HK-2 (cell line): ENCODE data around the gene DNAJC21.
A peak's percentile ranks its signal among the peaks of the same experiment; 100 is the strongest.
"Not testable (repeated sequence)": the region's sequence is repeated elsewhere in the genome, so short reads cannot be mapped to it uniquely, and the experiment has no call there.

Experiments used
- DNase-seq: peaks from one replicate; pipeline ENCODE4 v3.0.0-alpha.2; 2018; ENCODE audit not compliant: unreplicated experiment

Gene DNAJC21

DNA sequence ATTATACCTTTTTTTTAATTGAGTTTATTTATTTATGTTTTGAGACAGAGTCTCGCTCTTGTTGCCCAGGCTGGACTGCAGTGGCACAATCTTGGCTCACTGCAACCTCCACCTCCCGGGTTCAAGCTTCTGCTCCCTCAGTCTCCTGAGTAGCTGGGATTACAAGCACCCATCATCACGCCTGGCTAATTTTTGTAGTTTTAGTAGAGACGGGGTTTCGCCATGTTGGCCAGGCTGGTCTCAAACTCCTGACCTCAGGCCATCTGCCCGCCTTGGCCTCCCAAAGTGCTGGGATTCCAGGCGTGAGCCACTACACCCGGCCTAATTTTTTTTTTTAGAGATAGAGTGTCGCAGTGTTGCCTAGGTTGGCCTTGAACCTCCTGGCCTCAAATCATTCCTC is 6.1 kb upstream of the DNAJC21 start:
- DNase-seq, result not testable (repeated sequence)

DNA sequence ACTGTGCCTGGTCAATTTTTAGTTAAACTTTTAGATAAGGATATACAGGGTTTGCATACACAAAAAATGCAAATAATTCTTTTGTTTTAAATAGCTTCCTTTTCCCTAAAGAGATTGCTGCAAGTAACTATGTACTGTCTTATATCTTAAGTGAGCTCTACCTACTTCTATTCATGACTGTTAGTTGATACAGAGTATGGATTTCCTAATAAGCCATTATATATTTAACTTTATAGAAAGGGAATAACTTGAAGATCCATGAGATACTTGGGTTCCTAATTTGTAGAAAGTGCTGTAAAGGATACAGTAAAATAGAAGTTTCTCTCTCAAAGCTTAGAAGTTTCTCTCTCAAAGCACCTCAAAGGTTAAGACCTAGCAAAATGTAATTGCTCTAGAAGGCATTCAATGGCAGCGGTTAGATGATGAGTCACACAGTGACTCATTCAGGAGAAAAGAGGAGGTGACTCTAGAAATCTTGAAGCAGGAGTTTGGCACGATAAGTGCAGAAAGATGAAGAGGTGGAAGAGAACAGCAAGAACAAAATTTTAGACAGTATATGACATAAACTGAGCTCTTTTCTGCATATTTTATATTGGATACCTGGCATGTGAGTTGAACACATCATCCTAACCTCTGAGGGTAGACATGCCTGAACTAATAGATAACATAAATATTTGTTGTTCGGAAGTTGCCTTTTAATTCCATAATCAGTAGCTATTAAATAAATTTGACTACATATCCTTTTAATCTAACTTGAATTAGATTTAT is 5.5 kb upstream of the DNAJC21 start:
- no peak for DNase-seq

GRCh38 chr5:34924462-34924765 is 4.9 kb upstream of the DNAJC21 start:
- no peak for DNase-seq

GRCh38 chr5:34926318-34926888 is 3.0 kb upstream of the DNAJC21 start:
- no peak for DNase-seq

DNA sequence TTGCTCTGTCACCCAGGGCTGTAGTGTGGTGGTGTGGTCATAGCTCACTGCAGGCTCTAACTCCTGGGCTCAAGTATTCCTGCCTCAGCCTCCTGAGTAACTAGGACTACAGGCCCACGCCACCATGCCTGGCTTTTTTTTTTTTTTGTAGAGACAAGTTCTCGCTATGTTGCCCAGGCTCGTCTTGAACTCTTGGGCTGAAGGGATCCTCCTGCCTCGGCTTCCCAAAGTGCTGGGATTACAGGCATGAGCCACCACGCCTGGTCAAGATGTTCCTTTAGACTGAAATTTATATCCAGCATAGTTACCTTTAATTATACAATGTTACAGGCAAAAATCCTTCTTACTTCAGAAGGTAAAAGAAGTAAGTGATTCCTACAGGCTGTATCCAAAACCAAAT is 1.6 kb upstream of the DNAJC21 start:
- DNase-seq, result no peak

- no peak for DNase-seq
Observed at GRCh38 chr5:34928267-34928666, 1.1 kb upstream of the DNAJC21 start.

DNA sequence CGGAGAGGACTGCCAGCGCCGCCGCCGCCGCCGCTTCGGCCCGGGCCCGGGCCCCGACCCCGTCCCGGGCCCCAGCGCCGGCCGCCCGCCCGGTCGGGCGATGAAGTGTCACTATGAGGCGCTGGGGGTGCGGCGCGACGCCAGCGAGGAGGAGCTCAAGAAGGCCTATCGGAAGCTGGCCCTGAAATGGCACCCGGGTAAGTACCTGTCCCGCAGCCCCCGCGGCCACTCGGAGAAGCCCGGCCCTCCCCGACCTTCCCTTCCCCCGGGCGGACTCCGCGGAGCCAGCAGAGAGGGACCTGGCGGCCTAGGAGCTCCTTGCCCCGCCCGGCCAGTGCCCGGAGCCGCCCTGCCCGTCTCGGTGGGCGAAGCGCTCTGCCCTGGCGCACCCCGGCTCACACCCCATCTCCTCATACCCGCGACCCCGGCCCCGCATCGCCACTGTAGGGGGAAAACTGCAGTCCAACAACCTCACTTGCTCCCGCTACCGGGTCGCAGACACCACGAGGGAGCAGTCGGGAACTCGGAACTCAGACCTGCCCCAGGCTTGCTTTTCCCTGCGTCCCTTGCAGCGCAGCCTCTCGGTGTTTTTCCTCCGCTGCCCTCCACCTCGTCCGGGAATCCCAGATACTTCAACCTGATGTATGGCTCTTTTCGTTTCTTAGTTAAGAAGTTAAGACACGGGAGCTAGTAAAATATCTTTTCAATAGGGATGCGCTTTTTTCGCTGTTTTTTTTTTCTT is 532 bp downstream of the DNAJC21 start:
- peak; percentile 87 for DNase-seq

DNA sequence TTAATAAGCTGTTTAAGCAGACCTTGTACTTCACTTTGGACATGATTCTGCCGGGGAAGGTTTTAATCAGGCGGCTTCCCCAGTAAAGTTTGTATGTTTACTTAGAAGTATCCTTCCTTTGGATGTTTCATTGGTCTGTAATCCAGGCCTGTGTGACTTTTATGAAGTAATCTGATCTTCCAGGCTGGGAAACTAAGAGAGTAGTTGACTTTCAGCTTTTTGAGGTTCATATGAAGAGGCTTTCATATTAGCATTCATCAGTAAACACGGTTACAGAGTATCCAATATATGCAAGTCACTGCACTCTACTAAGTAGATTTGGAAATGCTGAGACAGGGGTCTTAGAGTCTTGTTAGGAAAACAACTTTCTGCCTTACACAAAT is 1.1 kb downstream of the DNAJC21 start:
- no peak for DNase-seq

DNA sequence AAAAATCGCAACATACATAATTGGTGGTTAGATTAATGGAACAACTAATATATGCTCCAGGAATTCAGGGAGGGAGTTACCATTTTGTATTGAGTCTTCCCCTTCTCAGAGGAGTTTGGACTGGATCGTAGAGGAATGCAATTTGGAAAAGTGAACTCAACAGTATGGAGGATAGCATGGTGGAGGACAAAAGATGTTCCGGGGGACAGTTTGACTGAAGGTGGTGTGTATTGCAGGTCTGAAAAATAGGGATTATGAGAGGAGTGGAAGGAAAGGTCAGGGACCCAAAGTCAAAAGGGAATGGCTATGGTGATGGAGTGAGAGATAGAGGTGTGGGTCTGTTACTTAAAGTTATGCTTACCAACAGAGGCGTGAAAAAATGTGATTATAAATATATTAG is 1.5 kb downstream of the DNAJC21 start:
- DNase-seq, result no peak

DNA sequence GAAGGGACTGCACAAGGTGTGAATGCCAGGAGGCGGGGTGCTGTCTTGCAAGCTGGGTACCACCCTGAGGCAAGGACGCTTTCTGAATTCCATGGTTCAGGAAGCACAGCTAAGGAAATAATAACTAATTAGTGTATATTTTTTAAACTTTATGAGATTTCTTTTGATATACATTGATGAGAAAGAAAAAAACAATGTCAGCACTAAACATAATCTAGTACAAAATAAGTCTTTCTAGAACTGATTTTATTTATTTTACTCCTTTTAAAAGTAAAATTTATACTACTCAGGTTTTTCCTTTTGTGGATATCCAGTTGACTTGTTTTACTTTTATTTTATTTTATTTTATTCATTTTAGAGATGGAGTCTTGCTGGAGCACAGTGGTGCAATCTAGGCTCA is 3.6 kb downstream of the DNAJC21 start:
- no peak for DNase-seq

- no peak for DNase-seq
Observed at GRCh38 chr5:34941936-34942335, 12.6 kb downstream of the DNAJC21 start.

- DNase-seq, result no peak
Observed at GRCh38 chr5:34944044-34944443, 14.7 kb downstream of the DNAJC21 start.

DNA sequence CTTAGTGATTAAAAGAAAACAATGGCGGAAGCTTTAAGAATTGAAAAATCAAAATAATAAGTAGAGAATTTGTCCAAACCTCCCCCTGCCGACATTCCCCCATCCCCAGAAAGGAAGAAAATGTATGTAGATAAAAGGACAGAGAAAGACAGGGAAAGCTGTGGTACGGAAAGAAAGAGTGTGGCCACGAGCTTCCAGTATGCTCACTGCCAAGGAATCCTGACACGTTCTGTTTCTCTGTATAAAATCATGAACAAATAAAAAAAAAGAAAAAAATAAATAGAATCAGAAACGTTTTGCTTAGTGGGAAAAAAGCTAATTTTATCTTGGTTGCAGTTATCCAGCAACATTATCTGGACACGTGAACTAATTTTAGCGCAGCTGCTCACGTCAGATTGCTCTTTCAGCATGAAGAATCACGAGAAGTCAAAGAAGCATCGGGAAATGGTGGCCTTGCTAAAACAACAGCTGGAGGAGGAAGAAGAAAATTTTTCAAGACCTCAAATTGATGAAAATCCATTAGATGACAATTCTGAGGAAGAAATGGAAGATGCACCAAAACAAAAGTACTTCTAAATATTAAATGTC is 15.2 kb downstream of the DNAJC21 start:
- DNase-seq, result no peak

DNA sequence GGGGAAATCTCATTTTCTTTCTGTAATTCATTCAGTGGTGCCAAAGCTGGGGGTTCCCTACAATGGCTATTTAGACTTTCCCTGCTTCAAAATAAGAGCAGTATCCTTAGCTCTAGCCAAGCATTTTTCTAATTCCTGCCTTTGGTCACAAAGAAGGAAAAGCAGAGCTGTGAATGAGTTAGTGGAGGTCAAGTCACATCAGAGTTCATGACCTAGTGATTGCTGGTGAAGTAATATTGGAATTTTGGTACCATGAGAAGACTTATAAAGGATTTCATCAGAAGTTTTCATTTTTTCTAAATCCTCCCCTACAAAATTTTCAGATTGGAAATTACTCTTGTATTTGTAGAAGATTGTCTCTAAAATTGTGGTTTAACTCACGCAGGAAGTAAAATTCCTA is 28.0 kb downstream of the DNAJC21 start:
- no peak for DNase-seq

GRCh38 chr5:34957857-34958690 is 28.7 kb downstream of the DNAJC21 start:
- DNase-seq, result no peak

DNA sequence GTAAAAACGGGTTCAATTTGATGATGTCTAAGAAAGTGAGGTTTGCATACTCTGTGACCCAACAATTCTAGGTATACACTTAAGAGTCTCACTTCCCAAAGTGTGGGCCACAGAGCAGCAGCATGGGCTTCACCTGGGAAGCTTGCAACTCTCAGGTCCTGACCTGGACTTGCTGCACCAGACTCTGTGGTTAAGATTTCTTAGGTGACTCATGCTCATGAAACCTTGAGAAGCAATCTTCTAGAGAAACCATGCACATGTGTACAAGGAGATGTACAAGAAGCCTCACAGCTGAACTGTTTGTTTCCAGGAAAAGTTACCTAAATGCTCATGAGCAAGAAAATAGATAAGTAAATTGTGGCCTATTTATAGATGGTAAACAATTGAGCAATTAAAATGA is 30.0 kb downstream of the DNAJC21 start:
- DNase-seq, result peak; percentile 7

- no peak for DNase-seq
Observed at GRCh38 chr5:34967540-34967939, 38.2 kb downstream of the DNAJC21 start.

DNA sequence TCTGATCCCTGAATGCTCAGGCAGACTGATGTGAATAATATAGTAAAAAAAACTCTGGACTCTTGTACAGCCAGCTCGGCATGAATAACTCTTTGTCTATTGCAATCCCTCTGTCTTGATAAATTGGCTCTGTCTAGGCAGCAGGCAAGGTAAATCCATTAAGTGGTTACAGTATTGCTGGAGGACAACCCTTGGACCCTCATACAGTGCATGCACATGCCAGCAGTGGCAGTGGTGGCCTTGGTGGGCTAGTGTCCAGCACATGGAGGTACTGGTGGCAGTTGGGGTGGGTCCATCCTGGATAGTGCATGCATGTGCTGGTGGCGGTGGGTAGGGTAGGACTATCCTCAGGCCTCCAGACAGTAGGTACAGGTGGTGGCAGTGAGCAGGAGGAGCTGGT is 38.9 kb downstream of the DNAJC21 start:
- DNase-seq, result no peak

GRCh38 chr5:34970552-34970951 is 41.2 kb downstream of the DNAJC21 start:
- no peak for DNase-seq

- not testable (repeated sequence) for DNase-seq
Observed at GRCh38 chr5:34971655-34972054, 42.3 kb downstream of the DNAJC21 start.

DNA sequence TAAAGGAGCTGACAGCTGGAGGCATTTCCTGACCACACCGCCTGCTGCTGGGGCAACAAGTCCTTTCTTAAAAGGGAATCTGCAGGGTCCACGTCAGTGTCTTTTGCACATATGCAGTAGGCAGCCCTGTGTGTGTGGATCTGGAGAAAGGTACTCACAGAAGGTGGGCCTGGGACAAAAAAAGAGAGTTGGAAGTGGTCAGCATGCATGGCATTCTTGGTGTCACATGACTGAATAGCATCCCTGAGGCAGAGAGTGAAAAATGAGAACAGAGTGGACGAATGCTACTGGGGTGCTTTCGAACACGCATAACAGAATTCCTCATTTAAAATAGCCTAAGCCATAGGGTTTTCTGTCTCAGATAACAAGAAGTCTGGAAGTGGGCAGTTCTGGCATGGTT is 47.0 kb downstream of the DNAJC21 start:
- DNase-seq, result no peak
